ENCODE results near the gene TTPAL. TPM values are rescaled to one million over a fixed set of nuclear protein-coding genes. Genes with fewer than 3 reads are reported as not detected.
A peak's percentile ranks its signal among the peaks of the same experiment; 100 is the strongest.

Gene TTPAL
- total RNA-seq (2021; ENCODE audit: unreplicated experiment), result 20.4 TPM
- polyA plus RNA-seq (2012), result 6.0 and 6.2 TPM in 2 replicates
- percentile 73 among the genes with signal in this experiment for Bru-seq, nascent RNA
- BruChase-seq, experiment 1, labeled RNA remaining after a 6-hour chase, result percentile 90 among the genes with signal in this experiment
- percentile 89 among the genes with signal in this experiment for BruChase-seq, experiment 2, labeled RNA remaining after a 2-hour chase
- long read RNA-seq, full-length matches to known transcripts, result 1 of 13 reads
- long read RNA-seq, partial matches to known transcripts, result 1 of 13 reads
- long read RNA-seq, other reads (novel, unspliced or antisense), result 11 of 13 reads

DNA sequence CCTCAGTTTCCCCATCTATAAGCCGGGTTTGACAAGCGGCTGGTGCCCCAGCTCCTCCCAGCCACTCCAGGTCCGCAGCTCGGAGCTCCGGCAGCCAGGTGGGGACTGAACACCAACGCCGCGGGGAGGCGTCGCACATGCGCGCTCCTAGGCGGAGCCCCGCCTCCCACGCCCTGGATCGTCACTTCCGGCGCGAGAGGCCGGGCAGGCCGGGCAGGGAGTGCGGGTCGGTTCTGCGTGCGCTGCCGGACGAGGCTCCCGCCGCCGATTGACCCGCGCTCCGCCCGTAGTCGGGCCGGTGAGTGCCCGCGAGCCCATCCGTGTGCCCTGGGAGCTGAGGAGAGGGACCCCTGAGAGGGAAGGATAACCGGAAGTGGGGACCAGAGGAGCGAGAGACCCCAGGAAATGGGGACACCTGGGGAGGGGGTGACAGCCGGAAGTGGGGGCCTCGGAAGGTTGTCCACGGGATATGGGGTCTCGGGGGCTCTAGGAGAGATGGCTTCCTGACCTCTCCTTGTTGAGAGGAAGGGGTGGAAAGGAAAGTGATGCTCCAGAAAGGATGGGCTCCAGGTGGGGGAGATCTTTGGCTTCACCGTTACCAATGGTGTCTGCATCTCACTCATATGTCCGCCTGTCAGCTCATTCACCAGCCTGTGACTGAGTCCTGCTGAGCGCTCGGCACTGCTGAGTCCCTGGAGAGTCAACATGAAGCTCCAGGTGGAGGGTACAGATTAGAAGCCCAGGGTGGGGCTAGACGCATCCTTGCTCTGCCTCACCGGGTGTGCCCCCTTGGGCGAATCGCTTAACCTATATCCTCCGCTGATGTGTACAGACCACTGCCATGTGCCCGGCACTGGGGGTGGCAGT lies at the start of gene TTPAL:
Gene TTPAL, plus strand, starts transcription at position 181 of the 867 bp plus-strand sequence. CDS start 4,126 bp downstream, outside the sequence.
- ATAC-seq (peak; percentile 97), DNase-seq (ENCODE audit: low read depth, low spot score) (peak; percentile 73)
- intact Hi-C loops (cut with micrococcal nuclease), result loop anchor here (2.0 kb wide), 1 partner anchor 135 kb away; no protein-coding TSS in a partner anchor
- Histone ChIP-seq H2AFZ (ENCODE audit: low read depth, low read length, poor library complexity, severe bottlenecking) (no peak within 1 kb of the TSS), H3K27ac (ENCODE audit: low read depth, low read length) (peak within 1 kb of the TSS; percentile 59), H3K9me2 (ENCODE audit: insufficient read depth) (no peaks in the 10 kb centered on the region), H3K79me2 (ENCODE audit: insufficient read depth, low read length) (peaks cover 13% of the 10 kb centered on the region; the same call in 1 of the 2 replicates), H3K36me3 (ENCODE audit: control insufficient read depth in 1 of 2, insufficient read depth in 2 of 2, low read length in 2 of 2) (peaks cover 4 to 6% of the 10 kb centered on the region in 2 experiments; a peak in 1 of 4 replicates), H4K20me1 (ENCODE audit: insufficient read depth) (no peaks in the 10 kb centered on the region), H3K27me3 (ENCODE audit: insufficient read depth, low read length) (no peaks in the 10 kb centered on the region), H3K9ac (ENCODE audit: low read length) (peak within 1 kb of the TSS; percentile 86), H3K4me1 (ENCODE audit: control insufficient read depth in 1 of 2, insufficient read depth in 2 of 2, low read length in 2 of 2) (peaks cover 3 to 20% of the 10 kb centered on the region in 2 experiments; a peak in 2 of 4 replicates), H3K4me3 (replicated peaks in 1 of 2; ENCODE audit: low read depth in 1 of 2, low read length in 2 of 2) (peak within 1 kb of the TSS; percentile 77 to 94), H3K9me3 (ENCODE audit: control insufficient read depth in 1 of 2, insufficient read depth in 1 of 2, low read depth in 1 of 2, low read length in 2 of 2) (no peaks in the 10 kb centered on the region), H3K4me2 (ENCODE audit: low read length) (peak within 1 kb of the TSS; percentile 85)
- TSS peak; percentile 68 for BruUV-seq (replicated peaks)
- POLR2A ChIA-PET, result no interaction called here
- CTCF ChIA-PET, result interaction anchor here (1.3 kb wide), 1 partner anchor 134 kb away, joined by 8 read pairs; no protein-coding TSS in a partner anchor
- RAD21 ChIA-PET (ENCODE audit: low non-redundant PET in 1 of 2, low total read pairs in 2 of 2, uncharacterized antibody in 2 of 2, unreplicated experiment in 2 of 2), result no interaction called here
- TF ChIP-seq CBX3 (IDR thresholded peaks at IDR 0.05; ENCODE audit: low read depth), result no peak
- no peak for TF ChIP-seq ELF1 (IDR thresholded peaks at IDR 0.05; ENCODE audit: borderline replicate concordance, low read depth)
- TF ChIP-seq POLR2AphosphoS5 (IDR thresholded peaks at IDR 0.05; ENCODE audit: low read depth, low read length), result peak; percentile 98
- no peak for TF ChIP-seq YY1 (IDR thresholded peaks at IDR 0.05; ENCODE audit: extremely low read depth, insufficient replicate concordance, low read depth, low read length)
- TF ChIP-seq, protein P1, sequence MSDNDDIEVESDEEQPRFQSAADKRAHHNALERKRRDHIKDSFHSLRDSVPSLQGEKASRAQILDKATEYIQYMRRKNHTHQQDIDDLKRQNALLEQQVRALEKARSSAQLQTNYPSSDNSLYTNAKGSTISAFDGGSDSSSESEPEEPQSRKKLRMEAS (IDR thresholded peaks at IDR 0.05), result peak; percentile 86
- TF ChIP-seq EZH2phosphoT487 (IDR thresholded peaks at IDR 0.05; ENCODE audit: borderline replicate concordance), result no peak
- TF ChIP-seq, protein P2, sequence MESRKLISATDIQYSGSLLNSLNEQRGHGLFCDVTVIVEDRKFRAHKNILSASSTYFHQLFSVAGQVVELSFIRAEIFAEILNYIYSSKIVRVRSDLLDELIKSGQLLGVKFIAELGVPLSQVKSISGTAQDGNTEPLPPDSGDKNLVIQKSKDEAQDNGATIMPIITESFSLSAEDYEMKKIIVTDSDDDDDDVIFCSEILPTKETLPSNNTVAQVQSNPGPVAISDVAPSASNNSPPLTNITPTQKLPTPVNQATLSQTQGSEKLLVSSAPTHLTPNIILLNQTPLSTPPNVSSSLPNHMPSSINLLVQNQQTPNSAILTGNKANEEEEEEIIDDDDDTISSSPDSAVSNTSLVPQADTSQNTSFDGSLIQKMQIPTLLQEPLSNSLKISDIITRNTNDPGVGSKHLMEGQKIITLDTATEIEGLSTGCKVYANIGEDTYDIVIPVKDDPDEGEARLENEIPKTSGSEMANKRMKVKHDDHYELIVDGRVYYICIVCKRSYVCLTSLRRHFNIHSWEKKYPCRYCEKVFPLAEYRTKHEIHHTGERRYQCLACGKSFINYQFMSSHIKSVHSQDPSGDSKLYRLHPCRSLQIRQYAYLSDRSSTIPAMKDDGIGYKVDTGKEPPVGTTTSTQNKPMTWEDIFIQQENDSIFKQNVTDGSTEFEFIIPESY (IDR thresholded peaks at IDR 0.05; ENCODE audit: extremely low read depth, insufficient replicate concordance, low read length), result peak; percentile 3
- peak; percentile 94 for TF ChIP-seq POLR2A (IDR thresholded peaks at IDR 0.05; ENCODE audit: borderline replicate concordance, extremely low read depth, insufficient read depth, insufficient read length)
- TF ChIP-seq SP1 (IDR thresholded peaks at IDR 0.05; ENCODE audit: low read depth), result 0 out of 2 replicates have a peak, but pooled peaks have one; percentile 26
- no peak for TF ChIP-seq EZH2 (IDR thresholded peaks at IDR 0.05)
- no peak for TF ChIP-seq CEBPB (IDR thresholded peaks at IDR 0.05; ENCODE audit: low read depth)
- no peak for TF ChIP-seq ZNF274 (IDR thresholded peaks at IDR 0.05; ENCODE audit: low read depth, low read length)
- peak; percentile 89; the same call in 1 of the 2 replicates for TF ChIP-seq SIN3A (IDR thresholded peaks at IDR 0.05; ENCODE audit: low read depth)
- TF ChIP-seq ZFX (IDR thresholded peaks at IDR 0.05), result peak; percentile 54; the same call in 1 of the 2 replicates
- peak; percentile 93 for TF ChIP-seq EGR1 (IDR thresholded peaks at IDR 0.05; ENCODE audit: low read depth)
- no peak for TF ChIP-seq SRF (IDR thresholded peaks at IDR 0.05; ENCODE audit: low read depth)
- TF ChIP-seq TCF7L2 (IDR thresholded peaks at IDR 0.05; ENCODE audit: borderline replicate concordance, extremely low read depth, insufficient read depth, insufficient read length), result no peak
- TF ChIP-seq, protein P3, sequence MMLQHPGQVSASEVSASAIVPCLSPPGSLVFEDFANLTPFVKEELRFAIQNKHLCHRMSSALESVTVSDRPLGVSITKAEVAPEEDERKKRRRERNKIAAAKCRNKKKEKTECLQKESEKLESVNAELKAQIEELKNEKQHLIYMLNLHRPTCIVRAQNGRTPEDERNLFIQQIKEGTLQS (IDR thresholded peaks at IDR 0.05), result no peak
- TF ChIP-seq CTCF (IDR thresholded peaks at IDR 0.05 in 2 of 3, conservative IDR thresholded peaks at IDR 0.05 in 1 of 3; ENCODE audit: borderline replicate concordance in 1 of 3, insufficient read depth in 1 of 3, low read depth in 2 of 3, low read length in 2 of 3), result peak in 1 of 3 experiments; percentile 26; a peak in 1 of 6 replicates
- no peak for TF ChIP-seq FOSL1 (IDR thresholded peaks at IDR 0.05; ENCODE audit: low read depth)
- peak; percentile 46 for TF ChIP-seq RAD21 (IDR thresholded peaks at IDR 0.05; ENCODE audit: low read depth)

Data from HCT116 (cell line).